ENCODE measurements around the gene POLD1.
"Not testable (repeated sequence)": the region's sequence is repeated elsewhere in the genome, so short reads cannot be mapped to it uniquely, and the experiment has no call there.

The POLD1 gene

DNA sequence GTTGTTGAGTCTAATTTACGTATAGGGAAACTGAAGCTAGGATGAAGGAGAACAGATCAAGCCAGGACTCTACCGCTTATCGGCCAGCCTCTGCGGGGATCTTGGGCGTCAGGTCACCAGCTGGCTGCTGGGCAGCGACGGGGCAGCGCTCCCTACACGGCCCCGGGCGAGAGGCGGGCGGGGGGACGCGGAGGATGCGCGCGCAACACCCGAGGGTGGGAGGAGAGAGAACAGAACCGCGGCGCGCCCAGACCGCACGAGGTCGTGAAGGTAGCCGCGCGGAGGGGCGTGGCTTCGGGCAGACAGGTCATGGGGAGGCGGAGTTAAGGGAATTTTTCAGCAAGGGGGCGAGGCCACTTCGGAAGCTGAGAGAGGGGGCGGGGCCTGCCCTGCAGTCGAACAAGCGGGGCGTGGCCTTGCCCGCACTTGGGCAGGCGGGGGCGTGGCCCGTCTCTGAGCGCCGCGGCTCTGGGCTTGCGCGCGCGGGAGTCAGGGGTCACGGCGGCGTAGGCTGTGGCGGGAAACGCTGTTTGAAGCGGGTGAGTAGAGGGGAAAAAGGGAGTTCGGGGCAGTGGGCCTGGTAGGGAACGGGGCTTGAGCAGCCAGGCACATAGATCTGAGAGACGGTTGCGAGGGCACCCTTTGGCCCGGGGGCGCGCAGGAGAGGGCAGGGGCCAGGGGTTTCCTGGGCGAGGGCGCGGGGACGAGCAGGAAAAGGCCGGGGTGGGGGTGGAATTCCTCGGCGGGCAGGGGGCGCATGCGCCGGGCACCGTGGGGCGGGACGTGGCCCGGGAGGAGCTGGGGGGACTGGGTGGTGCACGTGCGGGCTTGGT is at the start of gene POLD1:
Gene POLD1, plus strand, starts transcription at position 496 of the 833 bp plus-strand sequence. CDS start 14,505 bp downstream, outside the sequence.
- peak; percentile 97 for DNase-seq

DNA sequence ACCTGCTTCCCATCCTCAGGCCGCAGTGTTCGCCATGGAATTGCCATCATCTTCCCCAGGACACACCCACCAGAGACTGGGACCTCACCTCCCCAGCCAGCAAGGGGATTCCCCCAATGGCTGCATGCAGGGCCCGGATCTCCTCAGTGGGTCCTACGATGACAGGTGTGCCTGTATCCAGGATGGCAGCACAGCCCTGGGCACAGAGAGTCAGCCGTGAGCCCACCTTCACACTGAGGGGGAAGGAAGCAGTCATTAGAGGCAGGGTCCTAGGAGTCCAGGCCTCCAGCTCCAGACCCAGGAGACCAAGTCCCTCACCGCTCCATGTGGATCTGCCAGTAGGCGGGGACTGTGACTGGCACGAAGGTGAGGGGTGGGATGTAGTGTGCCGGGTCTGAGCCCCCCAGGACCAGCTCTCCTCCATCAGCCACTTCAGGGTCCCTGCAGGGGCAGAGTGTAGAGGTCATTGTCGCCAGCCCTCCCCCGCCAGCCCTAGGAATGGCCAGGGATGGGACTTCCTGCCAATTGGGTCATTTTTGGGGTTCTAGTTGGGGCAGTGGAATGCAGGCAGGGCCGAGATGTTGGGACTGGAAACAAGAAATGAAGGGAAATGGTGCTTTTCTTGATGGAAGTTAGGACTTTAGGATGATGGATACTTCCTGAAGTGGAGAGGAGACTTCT is 49.3 kb upstream of the POLD1 start:
- no peak for DNase-seq

- not testable (repeated sequence) for DNase-seq
Observed at GRCh38 chr19:50337031-50337430, 47.1 kb upstream of the POLD1 start.

GRCh38 chr19:50340331-50340730 is 43.8 kb upstream of the POLD1 start:
- DNase-seq = no peak

DNA sequence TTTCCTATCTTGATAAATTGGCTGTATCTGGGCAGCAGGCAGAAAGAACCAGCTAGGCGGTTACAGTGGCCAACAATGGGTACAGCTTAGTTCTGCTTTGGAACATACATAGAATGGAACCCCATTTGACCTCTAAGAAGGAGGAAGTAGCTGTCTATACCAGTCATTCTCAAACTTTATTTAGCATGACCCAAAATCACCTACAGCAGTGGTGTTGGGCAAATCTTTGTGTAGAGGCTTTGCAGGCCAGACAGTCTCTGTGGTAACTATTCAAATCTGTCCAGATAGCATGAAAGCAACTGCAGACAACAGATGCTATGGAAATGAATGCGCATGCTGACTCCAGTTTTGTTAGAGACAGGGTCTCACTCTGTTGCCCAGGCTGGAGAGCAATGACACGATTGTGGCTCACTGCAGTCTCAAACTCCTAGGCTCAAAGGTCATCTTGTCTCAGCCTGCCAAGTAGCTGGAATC is 43.0 kb upstream of the POLD1 start:
- no peak for DNase-seq

- no peak for DNase-seq
Observed at GRCh38 chr19:50344661-50345318, 39.4 kb upstream of the POLD1 start.

DNA sequence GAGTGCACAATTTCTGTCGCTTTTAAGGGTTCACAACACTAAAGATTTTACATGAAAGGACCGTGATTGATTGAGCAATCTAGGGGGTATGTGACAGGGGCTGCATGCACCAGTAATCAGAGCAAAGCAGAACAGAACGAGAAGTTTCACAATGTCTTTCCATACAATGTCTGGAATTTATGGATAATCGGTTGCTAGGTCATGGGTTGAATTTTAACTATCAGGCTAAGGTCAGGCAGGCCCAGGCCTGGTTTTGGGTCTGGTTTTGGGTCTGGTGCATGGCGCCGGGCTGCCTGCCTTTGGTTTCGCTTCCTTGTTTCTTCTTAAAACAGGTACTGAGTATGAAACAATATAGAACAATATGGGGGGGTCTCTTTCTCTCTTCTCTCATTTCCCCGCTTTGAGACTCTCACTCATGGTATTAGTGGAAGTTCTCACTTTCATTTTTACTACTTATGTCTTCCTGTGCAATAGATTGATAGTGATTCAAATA is 37.0 kb upstream of the POLD1 start:
- not testable (repeated sequence) for DNase-seq

GRCh38 chr19:50349277-50350057 is 34.7 kb upstream of the POLD1 start:
- DNase-seq = no peak

DNA sequence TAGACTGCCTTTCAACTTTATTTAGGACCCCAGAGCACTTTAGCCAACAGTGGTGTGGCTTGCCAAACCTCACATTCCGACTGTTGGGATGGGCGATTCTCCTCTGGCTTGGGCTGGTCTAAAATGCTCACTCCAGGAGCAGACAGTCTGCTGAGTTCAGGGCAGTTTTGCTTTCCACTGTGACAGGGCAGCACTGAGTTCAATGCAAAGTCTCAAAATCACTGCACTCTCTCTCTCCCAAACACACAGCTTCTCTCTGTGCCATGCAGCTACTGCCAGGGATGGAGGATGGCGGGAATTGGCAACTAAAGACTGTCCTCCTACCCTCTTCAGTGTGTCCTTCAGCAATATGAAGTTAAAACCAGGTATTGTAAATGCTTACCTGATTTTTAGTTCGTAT is 31.9 kb upstream of the POLD1 start:
- DNase-seq = no peak

GRCh38 chr19:50353487-50353880 is 30.7 kb upstream of the POLD1 start:
- DNase-seq = not testable (repeated sequence)

DNA sequence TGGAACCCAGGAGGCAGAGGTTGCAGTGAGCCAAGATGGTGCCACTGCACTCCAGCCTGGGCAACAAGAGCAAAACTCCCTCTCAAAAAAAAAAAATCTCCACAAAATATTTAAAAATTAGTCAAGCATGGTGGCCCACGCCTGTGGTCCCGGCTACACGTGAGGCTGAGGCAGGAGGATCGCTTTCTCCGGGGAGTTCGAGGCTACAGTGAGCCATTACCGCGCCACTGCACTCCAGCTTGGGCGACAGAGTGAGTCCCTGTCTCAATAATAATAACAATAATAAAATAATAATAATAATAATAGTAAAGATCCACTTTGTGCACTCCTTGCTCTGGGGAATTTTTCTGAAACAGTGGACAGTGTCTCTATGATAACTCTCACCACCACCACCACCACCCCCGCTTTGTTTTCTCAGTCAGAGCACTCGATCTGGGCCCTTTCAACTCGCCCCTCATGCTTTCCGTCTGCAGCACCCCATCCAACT is 27.4 kb upstream of the POLD1 start:
- DNase-seq = no peak

- DNase-seq = peak; percentile 58
Observed at GRCh38 chr19:50357178-50358100, 26.7 kb upstream of the POLD1 start.

DNA sequence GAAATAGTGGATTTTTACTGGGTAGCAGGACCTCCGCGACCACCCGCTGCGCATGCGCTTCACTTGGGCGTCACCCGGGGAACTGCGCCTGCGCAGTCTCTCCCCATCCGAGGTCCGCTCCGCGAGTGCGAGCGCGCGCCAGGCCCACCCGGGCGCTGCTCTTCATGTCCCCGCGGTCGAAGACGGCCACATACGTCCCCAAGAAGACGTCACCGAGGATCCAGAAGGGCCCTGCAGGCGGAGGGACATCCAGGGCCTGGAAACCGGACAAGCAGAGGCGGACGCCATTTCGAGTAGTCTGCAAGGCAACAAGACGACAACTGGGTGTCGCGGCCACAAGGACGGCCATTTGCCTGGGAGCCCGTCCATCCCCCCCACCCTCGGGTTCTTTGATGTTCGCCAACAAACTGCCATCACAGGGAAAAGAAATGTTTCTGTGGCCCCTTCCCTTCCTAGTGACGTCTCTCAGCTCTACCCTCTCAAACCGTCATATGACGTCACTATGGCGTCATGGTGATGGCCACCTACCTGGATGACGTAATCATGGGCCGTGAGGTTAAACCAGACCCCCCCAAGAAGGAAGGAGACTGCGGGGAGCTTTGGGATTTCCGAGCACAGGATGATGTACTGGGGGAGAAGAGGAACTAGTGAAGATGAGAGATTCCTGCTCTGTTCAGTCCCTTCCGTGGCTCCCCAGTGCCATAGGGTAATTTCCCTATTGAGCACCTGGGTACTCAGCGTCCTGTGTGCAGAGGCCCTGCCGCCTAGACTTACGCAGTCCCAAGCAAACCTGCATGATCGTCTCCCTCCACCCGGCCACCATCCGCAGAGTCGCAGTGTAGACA is 25.4 kb upstream of the POLD1 start:
- no peak for DNase-seq

DNA sequence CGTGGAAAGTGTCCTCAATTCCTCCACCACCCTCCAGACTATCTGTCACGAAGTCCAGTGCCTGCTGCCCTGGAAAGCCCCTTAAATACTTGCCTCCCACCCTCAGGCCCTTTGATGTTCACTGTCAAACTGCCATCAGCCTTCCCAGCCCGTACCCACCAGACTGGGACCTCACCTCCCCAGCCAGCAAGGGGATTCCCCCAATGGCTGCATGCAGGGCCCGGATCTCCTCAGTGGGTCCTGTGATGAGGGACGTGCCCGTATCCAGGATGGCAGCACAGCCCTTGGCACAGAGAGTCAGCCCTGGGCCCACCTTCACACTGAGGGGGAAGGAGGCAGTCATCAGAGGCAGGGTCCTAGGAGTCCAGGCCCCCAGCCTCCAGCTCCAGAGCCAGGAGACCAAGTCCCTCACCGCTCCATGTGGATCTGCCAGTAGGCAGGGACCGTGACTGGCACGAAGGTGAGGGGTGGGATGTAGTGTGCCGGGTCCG is 24.8 kb upstream of the POLD1 start:
- DNase-seq = no peak

- DNase-seq = no peak
Observed at GRCh38 chr19:50361290-50362029, 22.7 kb upstream of the POLD1 start.

DNA sequence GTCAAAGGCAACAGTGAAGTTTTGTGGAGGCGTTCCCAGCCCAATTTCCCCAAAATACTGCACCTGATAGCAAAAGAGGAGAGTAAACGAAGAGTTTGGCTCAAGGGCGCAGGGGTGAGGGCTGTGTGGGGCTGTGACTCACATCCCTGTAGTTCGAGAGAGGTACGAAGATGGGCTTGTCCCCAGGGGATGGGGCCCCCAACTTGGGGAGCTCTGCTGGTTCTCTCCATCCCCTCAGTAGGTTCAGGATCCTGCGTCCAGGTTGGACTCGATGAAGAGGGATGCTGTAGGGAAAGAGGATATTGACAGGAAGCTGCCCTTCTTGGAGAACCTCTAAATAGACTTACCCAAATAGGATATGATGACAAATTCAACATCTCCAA is 22.1 kb upstream of the POLD1 start:
- DNase-seq = no peak

GRCh38 chr19:50362656-50363424 is 21.3 kb upstream of the POLD1 start:
- DNase-seq = no peak
